Stimulated activated CD4-positive, alpha-beta T cell treated with anti-CD3 and anti-CD28 coated beads, Interleukin-4, amount 100 ng/mL, for 48 hours (primary cell): ENCODE data around the gene ELOVL6.
"Not testable (repeated sequence)": the region's sequence is repeated elsewhere in the genome, so short reads cannot be mapped to it uniquely, and the experiment has no call there.

ENCODE experiments used
- DNase-seq, 2 donors: peaks; one replicate each; pipeline ENCODE4 v3.0.0-alpha.2; 2020; ENCODE audit warnings: low read depth in 2 of 2

Gene ELOVL6

GRCh38 chr4:110198435-110199416, at the start of gene ELOVL6:
ELOVL6 (minus strand) TSS chr4:110198615; CDS start chr4:110198335, 280 bp downstream.
- DNase-seq, result peak; percentile 21 to 26

GRCh38 chr4:110248100-110248499, 49.7 kb upstream of the ELOVL6 start:
- DNase-seq, result no peak

GRCh38 chr4:110247591-110247990, 49.2 kb upstream of the ELOVL6 start:
- DNase-seq, result no peak

- no peak for DNase-seq
These were observed 47.2 kb upstream of the ELOVL6 start for GRCh38 chr4:110245577-110245976.

- DNase-seq, result no peak
These were observed 37.9 kb upstream of the ELOVL6 start for GRCh38 chr4:110236324-110236723.

GRCh38 chr4:110233581-110233980, 35.2 kb upstream of the ELOVL6 start:
- DNase-seq, result not testable (repeated sequence)

- no peak for DNase-seq
These were observed 33.5 kb upstream of the ELOVL6 start for GRCh38 chr4:110231869-110232268.

- no peak for DNase-seq
These were observed 30.9 kb upstream of the ELOVL6 start for GRCh38 chr4:110229266-110229665.

GRCh38 chr4:110224812-110225211, 26.4 kb upstream of the ELOVL6 start:
- no peak for DNase-seq

GRCh38 chr4:110224142-110224541, 25.7 kb upstream of the ELOVL6 start:
- DNase-seq, result no peak

GRCh38 chr4:110218935-110219334, 20.5 kb upstream of the ELOVL6 start:
- DNase-seq, result not testable (repeated sequence)

- not testable (repeated sequence) for DNase-seq
These were observed 18.8 kb upstream of the ELOVL6 start for GRCh38 chr4:110217181-110217580.

GRCh38 chr4:110216129-110216528, 17.7 kb upstream of the ELOVL6 start:
- DNase-seq, result no peak

- no peak for DNase-seq
These were observed 13.3 kb upstream of the ELOVL6 start for GRCh38 chr4:110211770-110212061.

- DNase-seq, result peak in 1 of 2 donors; percentile 5
These were observed 12.8 kb upstream of the ELOVL6 start for GRCh38 chr4:110211007-110211769.

GRCh38 chr4:110208419-110208818, 10.0 kb upstream of the ELOVL6 start:
- no peak for DNase-seq

- DNase-seq, result no peak
These were observed 8.8 kb upstream of the ELOVL6 start for GRCh38 chr4:110207233-110207632.

GRCh38 chr4:110202024-110202423, 3.6 kb upstream of the ELOVL6 start:
- no peak for DNase-seq

- DNase-seq, result no peak
These were observed 3.1 kb upstream of the ELOVL6 start for GRCh38 chr4:110201502-110201901.

- no peak for DNase-seq
These were observed 2.3 kb upstream of the ELOVL6 start for GRCh38 chr4:110200689-110201088.

GRCh38 chr4:110198049-110198434, 373 bp downstream of the ELOVL6 start:
- no peak for DNase-seq

GRCh38 chr4:110197529-110198042, 829 bp downstream of the ELOVL6 start:
- peak; percentile 40 to 46 for DNase-seq
